Calu3 (cell line): ENCODE measurements around the gene TAPT1. TPM values are rescaled to one million over a fixed set of nuclear protein-coding genes. Genes with fewer than 3 reads are reported as not detected.
"Not testable (repeated sequence)": the region's sequence is repeated elsewhere in the genome, so short reads cannot be mapped to it uniquely, and the experiment has no call there.

Experiments
- Bru-seq: library from RNA; stranded (reverse); fragments of 400-500 nt; gene quantifications from one replicate; lab custom pipeline; 2021; lab: Mats Ljungman, UMichigan
- BruChase-seq, 2 experiments: library from RNA; stranded (reverse); fragments of 400-500 nt; gene quantifications; one replicate each; lab custom pipeline; 2021; lab: Mats Ljungman, UMichigan
- BruUV-seq: library from RNA; stranded (reverse); fragments of 400-500 nt; replicated peaks from 2 replicates; lab custom pipeline; 2021; lab: Mats Ljungman, UMichigan
- CTCF ChIA-PET: fragments of 300-600 bp; sonication (Branson Sonifier 250); formaldehyde crosslinking; loops from one replicate; lab custom pipeline; 2022; ENCODE audit warnings: antibody characterized with exemption; lab: Charles Lee
- DNase-seq: peaks from one replicate; pipeline ENCODE4 v3.0.0; 2022
- H3K27ac Mint-ChIP-seq: one replicate; pipeline ENCODE4 v1.8.0; 2022; ENCODE audit warnings: mixed read lengths; ENCODE audit not compliant: unreplicated experiment
- H3K27me3 Mint-ChIP-seq: one replicate; pipeline ENCODE4 v1.8.0; 2022; ENCODE audit warnings: mixed read lengths; ENCODE audit not compliant: unreplicated experiment
- H3K36me3 Mint-ChIP-seq: one replicate; pipeline ENCODE4 v1.8.0; 2022; ENCODE audit warnings: mild to moderate bottlenecking, moderate library complexity, mixed read lengths; ENCODE audit not compliant: insufficient read depth, unreplicated experiment
- H3K4me1 Mint-ChIP-seq: one replicate; pipeline ENCODE4 v1.8.0; 2022; ENCODE audit warnings: mild to moderate bottlenecking, low read depth, mixed read lengths; ENCODE audit not compliant: unreplicated experiment
- H3K4me3 Mint-ChIP-seq: one replicate; pipeline ENCODE4 v1.8.0; 2022; ENCODE audit warnings: mild to moderate bottlenecking, low read depth, moderate library complexity, mixed read lengths; ENCODE audit not compliant: unreplicated experiment
- H3K9me3 Mint-ChIP-seq: one replicate; pipeline ENCODE4 v1.8.0; 2022; ENCODE audit warnings: low read depth, mixed read lengths; ENCODE audit not compliant: unreplicated experiment
- intact Hi-C: fragments of 100-400 bp; cut with micrococcal nuclease; formaldehyde crosslinking; loops from one replicate; pipeline ENCODE4 v1.10.0; 2022; ENCODE audit not compliant: unreplicated experiment
- long read RNA-seq: library from polyadenylated mRNA; stranded (forward); transcript quantifications from one replicate; pipeline ENCODE4 v2.0.0, GENCODE V29; 2022
- total RNA-seq: library from RNA; stranded (reverse); gene quantifications from 2 replicates; pipeline ENCODE4 v1.2.3, GENCODE V29; 2022
- TF ChIP-seq, protein P1 (sequence below): fragments of 200-600 bp; IDR thresholded peaks from one replicate; pipeline ENCODE4 v1.8.0; 2022; ENCODE audit warnings: antibody characterized with exemption; ENCODE audit not compliant: unreplicated experiment

TAPT1 gene
- total RNA-seq (23.7 and 31.5 TPM in 2 replicates), Bru-seq, nascent RNA (percentile 79 among the genes with signal in this experiment), BruChase-seq, experiment 1, labeled RNA remaining after a 6-hour chase (percentile 58 among the genes with signal in this experiment), BruChase-seq, experiment 2, labeled RNA remaining after a 2-hour chase (percentile 60 among the genes with signal in this experiment)
- long read RNA-seq, full-length matches to known transcripts, result 14 of 18 reads
- long read RNA-seq, partial matches to known transcripts, result 0 of 18 reads
- long read RNA-seq, other reads (novel, unspliced or antisense), result 4 of 18 reads

DNA sequence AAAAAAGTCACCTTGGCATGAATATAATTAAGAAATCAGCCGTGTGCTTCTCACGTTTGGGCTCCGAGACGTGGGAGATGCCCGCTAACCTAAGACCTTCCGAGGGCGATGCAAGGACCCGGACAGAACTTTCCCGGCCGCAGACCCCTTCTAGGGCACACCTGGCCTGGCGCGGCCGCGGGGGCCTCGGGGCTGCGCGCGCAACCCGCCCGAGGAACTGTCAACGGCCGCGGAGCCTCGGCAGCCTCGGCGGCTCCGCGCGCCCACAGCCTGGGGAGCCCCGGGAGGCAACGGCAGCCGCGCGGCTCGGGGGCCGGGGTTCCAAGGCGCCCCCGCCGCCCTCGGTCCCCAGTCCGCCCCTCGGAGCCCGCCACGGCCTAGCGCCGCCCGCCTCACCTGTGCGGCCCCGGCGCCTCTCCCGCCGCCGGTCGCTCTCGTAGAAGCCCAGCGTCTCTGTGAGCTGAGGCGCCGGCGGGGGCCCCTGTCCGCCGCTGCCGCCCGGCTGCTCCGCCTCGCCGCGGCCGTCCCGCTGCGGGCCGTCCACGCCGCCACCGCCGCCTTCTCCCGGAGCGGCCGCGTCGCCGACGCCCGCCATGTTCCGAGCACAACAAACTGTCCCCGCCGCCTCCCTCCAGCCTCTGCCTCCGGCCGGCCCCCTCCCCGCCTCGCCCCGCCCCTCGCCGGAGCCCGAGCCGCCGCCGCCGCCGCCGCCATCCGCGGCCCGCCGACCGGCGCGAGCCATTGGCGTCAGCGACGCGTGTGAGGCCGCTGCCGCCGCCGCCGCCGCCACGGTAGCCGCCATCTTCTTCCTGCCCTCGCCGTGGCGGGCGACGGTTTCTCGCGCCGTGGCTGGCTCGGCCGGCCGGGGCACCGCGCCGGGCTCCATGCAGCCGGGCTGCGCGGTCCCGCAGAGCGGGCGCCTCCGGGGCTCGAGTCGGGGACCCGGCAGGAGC lies at the start of gene TAPT1:
Gene TAPT1, minus strand, starts transcription at position 609 of the 953 bp plus-strand sequence. Its CDS starts 14 bp downstream, at position 595.
- peak within 1 kb of the TSS; percentile 65 for H3K4me3 Mint-ChIP-seq
- peaks cover 25% of the 10 kb centered on the region for H3K4me1 Mint-ChIP-seq
- BruUV-seq, result no TSS peak
- H3K27me3 Mint-ChIP-seq, result no peaks in the 10 kb centered on the region
- intact Hi-C loops, result no loop called here
- peak within 1 kb of the TSS; percentile 96 for H3K27ac Mint-ChIP-seq
- no peaks in the 10 kb centered on the region for H3K9me3 Mint-ChIP-seq
- TF ChIP-seq, protein P1, sequence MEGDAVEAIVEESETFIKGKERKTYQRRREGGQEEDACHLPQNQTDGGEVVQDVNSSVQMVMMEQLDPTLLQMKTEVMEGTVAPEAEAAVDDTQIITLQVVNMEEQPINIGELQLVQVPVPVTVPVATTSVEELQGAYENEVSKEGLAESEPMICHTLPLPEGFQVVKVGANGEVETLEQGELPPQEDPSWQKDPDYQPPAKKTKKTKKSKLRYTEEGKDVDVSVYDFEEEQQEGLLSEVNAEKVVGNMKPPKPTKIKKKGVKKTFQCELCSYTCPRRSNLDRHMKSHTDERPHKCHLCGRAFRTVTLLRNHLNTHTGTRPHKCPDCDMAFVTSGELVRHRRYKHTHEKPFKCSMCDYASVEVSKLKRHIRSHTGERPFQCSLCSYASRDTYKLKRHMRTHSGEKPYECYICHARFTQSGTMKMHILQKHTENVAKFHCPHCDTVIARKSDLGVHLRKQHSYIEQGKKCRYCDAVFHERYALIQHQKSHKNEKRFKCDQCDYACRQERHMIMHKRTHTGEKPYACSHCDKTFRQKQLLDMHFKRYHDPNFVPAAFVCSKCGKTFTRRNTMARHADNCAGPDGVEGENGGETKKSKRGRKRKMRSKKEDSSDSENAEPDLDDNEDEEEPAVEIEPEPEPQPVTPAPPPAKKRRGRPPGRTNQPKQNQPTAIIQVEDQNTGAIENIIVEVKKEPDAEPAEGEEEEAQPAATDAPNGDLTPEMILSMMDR, result no peak
- DNase-seq, result peak; percentile 77
- peaks cover 48% of the 10 kb centered on the region for H3K36me3 Mint-ChIP-seq
- CTCF ChIA-PET, result no interaction called here

DNA sequence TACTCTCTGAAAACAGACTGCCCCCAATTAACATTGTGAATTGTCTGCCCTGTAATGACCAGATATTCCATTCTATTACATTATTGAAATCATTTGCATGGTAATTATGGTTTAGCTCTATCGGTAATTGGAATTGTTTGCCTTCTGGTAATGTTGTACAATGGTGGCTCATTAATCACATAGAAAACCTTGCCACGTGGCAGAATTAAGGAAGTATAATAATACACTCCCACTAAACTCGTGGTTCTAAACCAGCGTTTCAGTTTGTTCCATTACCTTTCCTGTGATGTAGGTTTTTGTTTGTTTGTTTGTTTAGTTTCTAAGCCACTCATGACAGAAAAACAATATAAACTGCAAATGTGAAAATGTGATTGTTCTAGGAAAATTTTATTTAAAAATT lies 45.1 kb upstream of the TAPT1 start:
- no peaks in the 10 kb centered on the region for H3K9me3 Mint-ChIP-seq
- TF ChIP-seq, protein P1, result no peak

DNA sequence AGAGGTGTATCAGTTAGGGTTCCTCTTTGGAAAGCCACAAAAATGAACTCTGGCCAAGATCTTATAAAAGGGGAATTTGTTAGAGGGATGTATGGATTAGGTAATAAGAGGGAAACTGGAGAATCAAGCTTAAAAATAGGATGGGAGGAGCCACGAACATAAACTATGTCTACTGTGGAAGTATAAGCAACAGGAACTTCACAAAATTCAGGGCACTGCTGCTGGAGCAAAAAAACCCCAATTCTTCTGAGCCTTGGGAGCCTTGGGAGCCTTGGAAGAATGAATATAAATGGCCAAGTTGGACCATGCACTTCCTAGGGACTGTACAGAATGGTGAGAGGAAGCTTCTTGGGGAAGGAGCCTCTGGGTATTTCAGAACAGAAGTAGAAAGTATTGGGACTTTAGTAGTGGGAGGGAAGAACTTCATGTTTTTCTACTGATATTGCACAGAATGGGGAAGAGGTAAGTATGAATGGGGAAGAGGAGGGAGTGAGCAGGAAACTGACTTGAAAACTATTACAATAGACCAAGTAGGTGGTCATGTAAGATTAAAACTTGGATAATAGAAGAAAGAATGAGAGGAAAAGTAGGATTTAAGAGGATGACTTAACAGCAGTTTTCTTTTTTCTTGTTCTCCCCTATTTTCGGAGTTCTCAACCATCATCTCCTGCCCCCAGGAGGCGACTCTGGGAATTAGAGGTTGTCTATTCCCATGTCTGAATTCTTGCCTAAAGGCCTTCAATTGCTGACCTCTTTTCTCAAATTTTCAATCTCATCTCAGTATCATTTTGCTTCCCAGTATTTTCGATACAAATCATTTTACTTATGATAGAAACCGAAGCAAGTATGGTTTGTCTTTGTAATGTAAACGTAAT lies 44.4 kb upstream of the TAPT1 start:
- CTCF ChIA-PET, result no interaction called here
- intact Hi-C loops, result no loop called here
- no peak overlapping the region for H3K27ac Mint-ChIP-seq

More for the DNA sequence above, 45.1 kb upstream of the TAPT1 start:
- Mint-ChIP-seq H3K4me1 (no peaks in the 10 kb centered on the region), H3K4me3 (no peak overlapping the region), H3K27me3 (no peaks in the 10 kb centered on the region), H3K27ac (no peak overlapping the region), H3K36me3 (no peaks in the 10 kb centered on the region)
- intact Hi-C loops, result no loop called here
- DNase-seq, result no peak
- BruUV-seq, result no TSS peak
- CTCF ChIA-PET, result no interaction called here

GRCh38 chr4:16269742-16270453 lies 43.6 kb upstream of the TAPT1 start:
- BruUV-seq, CTCF ChIA-PET, H3K36me3 Mint-ChIP-seq, H3K9me3 Mint-ChIP-seq, H3K4me1 Mint-ChIP-seq, H3K4me3 Mint-ChIP-seq, DNase-seq, H3K27me3 Mint-ChIP-seq, H3K27ac Mint-ChIP-seq: not testable (repeated sequence)
- intact Hi-C loops, result loop anchor here (10.0 kb wide), 1 partner anchor 465 kb away; no protein-coding TSS in a partner anchor

More for the DNA sequence above, 44.4 kb upstream of the TAPT1 start:
- no peak for DNase-seq
- Mint-ChIP-seq H3K4me3 (no peak overlapping the region), H3K9me3 (no peaks in the 10 kb centered on the region), H3K27me3 (no peaks in the 10 kb centered on the region), H3K4me1 (no peaks in the 10 kb centered on the region), H3K36me3 (no peaks in the 10 kb centered on the region)
- TF ChIP-seq, protein P1, result no peak
- BruUV-seq, result no TSS peak
